HepG2 (cell line): ENCODE results near the gene CTNNA3. TPM values are rescaled to one million over a fixed set of nuclear protein-coding genes. Genes with fewer than 3 reads are reported as not detected.

Experiments
- ATAC-seq: fragments of 200-7000 bp; cut with Tn5 transposase; 3 replicates; pipeline ENCODE4 v1.9.1; 2020; ENCODE audit warnings: mild to moderate bottlenecking, moderate library complexity
- BruUV-seq: library from RNA; stranded (reverse); fragments of 400-500 nt; replicated peaks from 2 replicates; lab custom pipeline; 2021; lab: Mats Ljungman, UMichigan
- CTCF ChIA-PET: fragments of 300-600 bp; formaldehyde crosslinking; extraction: SDS; loops from one replicate; lab custom pipeline; 2021; ENCODE audit warnings: low total read pairs, inconsistent platforms, low intra/inter-chr PET ratio; lab: Yijun Ruan, JAX
- POLR2A ChIA-PET: fragments of 350-600 bp; sonication (Branson Sonifier 250); formaldehyde crosslinking; loops from one replicate; lab custom pipeline; 2020; ENCODE audit warnings: antibody characterized with exemption, inconsistent platforms; lab: Yijun Ruan, JAX
- DNase-seq: peaks from one replicate; pipeline ENCODE4 v3.0.0-alpha.2; 2015; ENCODE audit warnings: low spot score
- FAIRE-seq: peaks from 3 replicates; lab custom pipeline; 2011; peaks lifted over from hg19 to GRCh38; lab: Jason Lieb, UNC
- H2AFZ ChIP-seq: one replicate; pipeline ENCODE4 v1.6.1; 2011; ENCODE audit warnings: low read length, inconsistent platforms
- H3K27ac ChIP-seq: fragments of 300-600 bp; 3 replicates; pipeline ENCODE4 v1.8.0; 2011; ENCODE audit warnings: mixed run types, mild to moderate bottlenecking, mixed read lengths, low read length, inconsistent platforms; ENCODE audit not compliant: insufficient read depth; ENCODE audit errors: extremely low read length
- H3K27me3 ChIP-seq, 2 experiments: fragments of 200-600 bp in 1 of 2; 2 replicates in 1 of 2; 3 replicates in 1 of 2; pipeline versions ENCODE4 v1.6.0 to v1.8.0; 2011; ENCODE audit warnings: low read length in 2 of 2, mild to moderate bottlenecking in 2 of 2, moderate library complexity in 2 of 2, inconsistent platforms in 1 of 2; ENCODE audit not compliant: insufficient read depth in 2 of 2, control insufficient read depth in 1 of 2
- H3K36me3 ChIP-seq, 2 experiments: fragments of 200-600 bp in 1 of 2; replicated peaks in 1 of 2; 2 replicates in 1 of 2; 3 replicates in 1 of 2; pipeline versions ENCODE4 v1.5.1 to v1.8.0; 2011; ENCODE audit warnings: low read length in 2 of 2, inconsistent platforms in 1 of 2; ENCODE audit not compliant: insufficient read depth in 2 of 2, control insufficient read depth in 1 of 2
- H3K4me1 ChIP-seq: 2 replicates; pipeline ENCODE4 v1.5.1; 2012; ENCODE audit warnings: low read length, inconsistent platforms; ENCODE audit not compliant: insufficient read depth
- H3K4me2 ChIP-seq: 2 replicates; pipeline ENCODE4 v1.6.0; 2011; ENCODE audit warnings: low read depth, low read length, inconsistent platforms
- H3K4me3 ChIP-seq, 3 experiments: fragments of 200-600 bp in 1 of 3; sonication (generic), shearing (Covaris generic) in 1 of 3; replicated peaks in 1 of 3; 2 replicates each; pipeline ENCODE4 v1.5.1; 2011 to 2016; ENCODE audit warnings: low read length in 3 of 3, inconsistent platforms in 2 of 3, low read depth in 2 of 3, mild to moderate bottlenecking in 2 of 3, control low read depth in 1 of 3, mixed read lengths in 1 of 3; ENCODE audit not compliant: insufficient read depth in 1 of 3
- H3K79me2 ChIP-seq: one replicate; pipeline ENCODE4 v1.6.1; 2011; ENCODE audit warnings: low read length, inconsistent platforms; ENCODE audit not compliant: insufficient read depth
- H3K9ac ChIP-seq: 2 replicates; pipeline ENCODE4 v1.6.0; 2011; ENCODE audit warnings: mild to moderate bottlenecking, low read depth, low read length, inconsistent platforms; ENCODE audit not compliant: insufficient read depth
- H3K9me3 ChIP-seq: 2 replicates; pipeline ENCODE4 v1.5.1; 2012; ENCODE audit warnings: mild to moderate bottlenecking, low read length
- H4K20me1 ChIP-seq: 2 replicates; pipeline ENCODE4 v1.6.0; 2011; ENCODE audit warnings: inconsistent platforms, mild to moderate bottlenecking, low read length, moderate library complexity; ENCODE audit not compliant: insufficient read depth
- KAT7 ChIP-seq: IDR thresholded peaks from 2 replicates; pipeline ENCODE4 v1.6.1; 2018; ENCODE audit warnings: borderline replicate concordance, missing compliant biosample characterization
- REST ChIP-seq, 2 experiments: IDR thresholded peaks; 2 replicates each; pipeline ENCODE4 v1.6.1; 2011 to 2012; ENCODE audit warnings: low read length in 2 of 2, borderline replicate concordance in 1 of 2, low read depth in 1 of 2, mild to moderate bottlenecking in 1 of 2, moderate library complexity in 1 of 2
- TEF ChIP-seq: sonication (generic); formaldehyde crosslinking; IDR thresholded peaks from 2 replicates; pipeline ENCODE4 v1.5.0; 2020; ENCODE audit warnings: missing genetic modification reagents
- TERF1 ChIP-seq: sonication (generic); formaldehyde crosslinking; IDR thresholded peaks from 2 replicates; pipeline ENCODE4 v1.8.0; 2022; ENCODE audit warnings: mild to moderate bottlenecking, missing genetic modification reagents, moderate library complexity
- ZNF281 ChIP-seq: sonication (generic); formaldehyde crosslinking; IDR thresholded peaks from 2 replicates; pipeline ENCODE4 v1.4.0; 2020; ENCODE audit warnings: missing genetic modification reagents, borderline replicate concordance
- ZNF3 ChIP-seq: IDR thresholded peaks from 2 replicates; pipeline ENCODE4 v1.7.0; 2017; ENCODE audit warnings: inconsistent platforms
- ZNF549 ChIP-seq: sonication (generic); formaldehyde crosslinking; IDR thresholded peaks from 2 replicates; pipeline ENCODE4 v1.5.0; 2020; ENCODE audit warnings: missing genetic modification reagents
- ZNF558 ChIP-seq: sonication (generic); formaldehyde crosslinking; IDR thresholded peaks from 2 replicates; pipeline ENCODE4 v1.9.0; 2022; ENCODE audit warnings: mild to moderate bottlenecking, missing genetic modification reagents, borderline replicate concordance
- WGBS: methylation state at CpG from one replicate; pipeline ENCODE4 v1.1.6; 2017; ENCODE audit warnings: low lambda C conversion rate; 5-methylcytosine and 5-hydroxymethylcytosine counted together
- in situ Hi-C: cut with HindIII; loops from 2 replicates; pipeline ENCODE4 v1.10.0; 2017; ENCODE audit warnings: low pct_unique_long_range_greater_than_20kb; ENCODE audit not compliant: extremely low pct_ligation_motif_present
- intact Hi-C: fragments of 100-400 bp; cut with micrococcal nuclease; formaldehyde crosslinking; loops from one replicate; pipeline ENCODE4 v1.10.0; 2022; ENCODE audit not compliant: unreplicated experiment
- polyA plus RNA-seq, 8 experiments: library from polyadenylated mRNA; depleted of rRNA in 3 of 8; stranded (reverse) in 7 of 8; unstranded in 1 of 8; fragments of >200 nt; fragmentation: Illumina TruSeq in 4 of 8; extraction: Trizol in 4 of 8; gene quantifications; 2 replicates each; pipeline versions ENCODE4 v1.2.1 to v1.2.3, GENCODE V29; 2011 to 2016; ENCODE audit warnings: low read depth in 4 of 8, missing spikeins in 1 of 8, mixed read lengths in 1 of 8; ENCODE audit not compliant: insufficient read depth in 1 of 8
- total RNA-seq, 5 experiments: library from RNA; depleted of rRNA; stranded (reverse); fragments of >200 nt; fragmentation: Illumina TruSeq; extraction: Trizol; gene quantifications; 2 replicates each; pipeline ENCODE4 v1.2.3, GENCODE V29; 2016; ENCODE audit warnings: low read depth in 1 of 5

Gene CTNNA3
- total and polyA plus RNA-seq, 2 of the 13 experiments (the other 11 are each of a cell fraction or from before 2014, with no cell fraction given), result not detected

- TF ChIP-seq ZNF281 (CRISPR knock-in tag) (no peak), ZNF3 (no peak), ZNF558 (CRISPR knock-in tag) (no peak), REST (IDR thresholded peaks at IDR 0.05; ENCODE audit: borderline replicate concordance in 1 of 2, low read depth in 1 of 2, low read length in 2 of 2) (no peak)
- TF ChIP-seq, all 625 proteins: peak for 0
These were observed 1456.9 kb downstream of the CTNNA3 start (continued) for GRCh38 chr10:66239062-66239461.

GRCh38 chr10:66238343-66238742, 1457.7 kb downstream of the CTNNA3 start:
- ATAC-seq (no peak), DNase-seq (no peak), FAIRE-seq (no peak)
- H3K27ac ChIP-seq, result no peak overlapping the region
- H4K20me1 ChIP-seq, result no peaks in the 10 kb centered on the region
- no peaks in the 10 kb centered on the region for H3K9me3 ChIP-seq
- no peak overlapping the region for H3K9ac ChIP-seq
- H2AFZ ChIP-seq, result no peak overlapping the region
- no peaks in the 10 kb centered on the region for H3K4me1 ChIP-seq
- H3K36me3 ChIP-seq, result no peaks in the 10 kb centered on the region
- WGBS, result 46% methylated on average over 2 of the region's 2 CpGs
- no peak overlapping the region for H3K4me2 ChIP-seq
- ChIA-PET CTCF (no interaction called here), POLR2A (no interaction called here)
- no TSS peak for BruUV-seq
- no peaks in the 10 kb centered on the region for H3K27me3 ChIP-seq
- H3K4me3 ChIP-seq, result no peak overlapping the region
- intact Hi-C loops, result no loop called here
- H3K79me2 ChIP-seq, result no peaks in the 10 kb centered on the region
- in situ Hi-C loops, result no loop called here
- no peak for TF ChIP-seq ZNF549 (CRISPR knock-in tag)
- TF ChIP-seq KAT7 (CRISPR knock-in tag), result no peak
- no peak for TF ChIP-seq TEF (CRISPR knock-in tag)
- TF ChIP-seq TERF1, result no peak
